ENCODE data around the gene KIAA0825. TPM values are rescaled to one million over a fixed set of nuclear protein-coding genes. Genes with fewer than 3 reads are reported as not detected.

KIAA0825 gene
- total RNA-seq, 1 donor from 2014 or later = 2.2 TPM

GRCh38 chr5:94480486-94480885 is 137.9 kb downstream of the KIAA0825 start:
- Histone ChIP-seq H3K27me3 (ENCODE audit: low read depth) (no peaks in the 10 kb centered on the region), H3K27ac (replicated peaks) (no peak overlapping the region), H3K4me1 (no peaks in the 10 kb centered on the region), H3K36me3 (no peaks in the 10 kb centered on the region), H3K9me3 (replicated peaks) (no peaks in the 10 kb centered on the region), H3K4me3 (no peak overlapping the region)
- intact Hi-C loops (cut with micrococcal nuclease) = no loop called here
- no peak for TF ChIP-seq CTCF (IDR thresholded peaks at IDR 0.05; ENCODE audit: borderline replicate concordance)
- no peak for DNase-seq

- Histone ChIP-seq H3K4me1 (no peaks in the 10 kb centered on the region), H3K4me3 (no peak overlapping the region), H3K27ac (replicated peaks) (no peak overlapping the region), H3K9me3 (replicated peaks) (no peaks in the 10 kb centered on the region), H3K36me3 (no peaks in the 10 kb centered on the region), H3K27me3 (ENCODE audit: low read depth) (no peaks in the 10 kb centered on the region)
- intact Hi-C loops (cut with micrococcal nuclease) = no loop called here
- no peak for TF ChIP-seq CTCF (IDR thresholded peaks at IDR 0.05; ENCODE audit: borderline replicate concordance)
- DNase-seq = no peak
Measured at GRCh38 chr5:94473936-94474335, 144.5 kb downstream of the KIAA0825 start.

GRCh38 chr5:94471521-94471920 is 146.9 kb downstream of the KIAA0825 start:
- Histone ChIP-seq H3K4me3 (no peak overlapping the region), H3K27me3 (ENCODE audit: low read depth) (no peaks in the 10 kb centered on the region), H3K27ac (replicated peaks) (no peak overlapping the region), H3K36me3 (no peaks in the 10 kb centered on the region), H3K4me1 (no peaks in the 10 kb centered on the region), H3K9me3 (replicated peaks) (no peaks in the 10 kb centered on the region)
- TF ChIP-seq CTCF (IDR thresholded peaks at IDR 0.05; ENCODE audit: borderline replicate concordance) = no peak
- intact Hi-C loops (cut with micrococcal nuclease) = no loop called here
- no peak for DNase-seq

GRCh38 chr5:94470802-94471201 is 147.6 kb downstream of the KIAA0825 start:
- H3K4me3 ChIP-seq = no peak overlapping the region
- no peak for TF ChIP-seq CTCF (IDR thresholded peaks at IDR 0.05; ENCODE audit: borderline replicate concordance)
- H3K27me3 ChIP-seq (ENCODE audit: low read depth) = no peaks in the 10 kb centered on the region
- intact Hi-C loops (cut with micrococcal nuclease) = no loop called here
- no peaks in the 10 kb centered on the region for H3K36me3 ChIP-seq
- H3K27ac ChIP-seq (replicated peaks) = no peak overlapping the region
- H3K4me1 ChIP-seq = no peaks in the 10 kb centered on the region
- DNase-seq = no peak
- H3K9me3 ChIP-seq (replicated peaks) = no peaks in the 10 kb centered on the region

- Histone ChIP-seq H3K27ac (replicated peaks) (no peak overlapping the region), H3K36me3 (no peaks in the 10 kb centered on the region), H3K4me3 (no peak overlapping the region), H3K9me3 (replicated peaks) (no peaks in the 10 kb centered on the region), H3K27me3 (ENCODE audit: low read depth) (no peaks in the 10 kb centered on the region), H3K4me1 (no peaks in the 10 kb centered on the region)
- TF ChIP-seq CTCF (IDR thresholded peaks at IDR 0.05; ENCODE audit: borderline replicate concordance) = no peak
- DNase-seq = no peak
- intact Hi-C loops (cut with micrococcal nuclease) = no loop called here
Measured at GRCh38 chr5:94469894-94470329, 148.5 kb downstream of the KIAA0825 start.
